Adrenal gland (tissue), 12 donors: ENCODE results near the gene NDUFAF2. TPM values are rescaled to one million over a fixed set of nuclear protein-coding genes. Genes with fewer than 3 reads are reported as not detected.

Source experiments
- DNase-seq, 7 donors: peaks; one replicate each; pipeline ENCODE4 v3.0.0-alpha.2; 2019 to 2020
- H3K27ac ChIP-seq, 5 donors: fragments of 200-600 bp; sonication (generic) in 4 of 5; 1 replicate in 3 of 5; 2 replicates in 2 of 5; pipeline versions ENCODE4 v1.5.1 to v1.8.0; 2016 to 2020; ENCODE audit warnings: mild to moderate bottlenecking in 1 of 5
- H3K27me3 ChIP-seq: fragments of 200-600 bp; 2 replicates; pipeline ENCODE4 v1.8.0; 2021
- H3K36me3 ChIP-seq, 2 donors: fragments of 200-600 bp; replicated peaks in 1 of 2; 1 replicate in 1 of 2; 2 replicates in 1 of 2; pipeline versions ENCODE4 v1.5.1 to v1.8.0; 2018 to 2022
- H3K4me1 ChIP-seq, 2 donors: fragments of 200-600 bp; replicated peaks in 1 of 2; 1 replicate in 1 of 2; 2 replicates in 1 of 2; pipeline versions ENCODE4 v1.5.1 to v1.8.0; 2018 to 2021
- H3K4me3 ChIP-seq, 4 donors: fragments of 200-600 bp; sonication (generic) in 3 of 4; one replicate each; pipeline ENCODE4 v1.5.1; 2016 to 2018
- H3K9me3 ChIP-seq, 3 donors: fragments of 200-600 bp; sonication (generic) in 1 of 3; replicated peaks in 1 of 3; 1 replicate in 2 of 3; 2 replicates in 1 of 3; pipeline versions ENCODE4 v1.5.1 to v1.8.0; 2016 to 2021
- POLR2A ChIP-seq, 2 donors: fragments of 450-650 bp; IDR thresholded peaks; one replicate each; pipeline ENCODE4 v1.6.1; 2017; ENCODE audit warnings: antibody characterized with exemption in 2 of 2, mild to moderate bottlenecking in 2 of 2, moderate library complexity in 1 of 2
- WGBS, 4 donors: extraction: QIAGEN DNeasy Blood & Tissue Kit in 2 of 4; methylation state at CpG; one replicate each; pipeline versions ENCODE4 v1.1.5 to v1.1.7; 2013 to 2017; 5-methylcytosine and 5-hydroxymethylcytosine counted together
- intact Hi-C, 2 donors: fragments of 100-400 bp; cut with DNase I; formaldehyde crosslinking; loops; one replicate each; pipeline versions ENCODE4 v1.14.1 to v1.15.0; 2022 to 2023
- polyA plus RNA-seq, 3 donors: library from polyadenylated mRNA; stranded (reverse); fragments of 200-250 nt in 2 of 3; fragments of 350-450 nt in 1 of 3; fragmentation: Illumina TruSeq in 1 of 3; extraction: RNeasy Lipid Tissue Mini Kit (QIAGEN cat#74804) in 1 of 3; gene quantifications; one replicate each; pipeline ENCODE4 v1.2.3, GENCODE V29; 2013 to 2014
- total RNA-seq, 9 donors: library from RNA; depleted of rRNA in 4 of 9; stranded (reverse); fragments of >200 nt in 4 of 9; fragments of 120-200 nt in 1 of 9; fragmentation: NEBNext Ultra II Directional in 1 of 9; extraction: Animal tissue kit (Norgen Biotek cat#: 25700) in 1 of 9; gene quantifications; one replicate each; pipeline versions ENCODE4 v1.1.0 to v1.2.4, GENCODE V29; 2013 to 2023
- TF ChIP-seq, protein P1 (sequence below), 6 experiments: fragments of 450-650 bp in 4 of 6; fragments of 200-600 bp in 2 of 6; sonication (generic) in 1 of 6; IDR thresholded peaks; 1 replicate in 5 of 6; 2 replicates in 1 of 6; pipeline versions ENCODE4 v1.5.1 to v1.8.0; 2016 to 2021; ENCODE audit warnings: antibody characterized with exemption in 6 of 6, mild to moderate bottlenecking in 2 of 6, moderate library complexity in 1 of 6
- donor health status: healthy with polysubstance abuse.
- donor health status: Bipolar disorder and iron deficiency.
- donor health status: DM: yes; HTN: yes; CAD: no.
- donor health status: DM: no; HTN: no; CAD: no.
- donor health status: DM: no; HTN: no; CAD: no.
- donor health status: DM: yes; HTN: yes; CAD: no.

The NDUFAF2 gene
- total and polyA plus RNA-seq, 12 donors: 12.0 to 127 (median 31.2) TPM

DNA sequence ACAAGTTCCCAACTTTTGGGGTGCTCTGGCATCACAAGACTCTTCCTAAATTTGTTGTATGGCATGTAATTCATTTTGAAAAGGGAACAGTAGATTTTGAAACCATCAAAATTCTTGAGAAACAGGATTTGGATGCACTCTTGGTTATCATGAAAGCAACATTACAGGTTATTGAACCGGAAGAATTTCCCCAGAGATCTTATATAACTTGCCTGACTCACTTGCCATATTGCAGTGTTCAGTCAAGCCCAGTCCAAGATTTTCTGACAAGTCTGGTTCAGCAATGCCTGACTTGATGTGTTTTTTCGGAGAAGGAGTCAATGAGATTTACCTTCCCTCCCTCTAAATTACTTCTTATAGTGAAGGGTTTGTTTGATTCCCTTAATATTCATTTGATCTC lies 185.3 kb downstream of the NDUFAF2 start:
- WGBS, 4 donors: 76 to 85% (median 79%) methylated on average over 2 of the region's 2 CpGs
- no peak for DNase-seq
- H3K4me3 ChIP-seq: no peak overlapping the region
- TF ChIP-seq, protein P1, sequence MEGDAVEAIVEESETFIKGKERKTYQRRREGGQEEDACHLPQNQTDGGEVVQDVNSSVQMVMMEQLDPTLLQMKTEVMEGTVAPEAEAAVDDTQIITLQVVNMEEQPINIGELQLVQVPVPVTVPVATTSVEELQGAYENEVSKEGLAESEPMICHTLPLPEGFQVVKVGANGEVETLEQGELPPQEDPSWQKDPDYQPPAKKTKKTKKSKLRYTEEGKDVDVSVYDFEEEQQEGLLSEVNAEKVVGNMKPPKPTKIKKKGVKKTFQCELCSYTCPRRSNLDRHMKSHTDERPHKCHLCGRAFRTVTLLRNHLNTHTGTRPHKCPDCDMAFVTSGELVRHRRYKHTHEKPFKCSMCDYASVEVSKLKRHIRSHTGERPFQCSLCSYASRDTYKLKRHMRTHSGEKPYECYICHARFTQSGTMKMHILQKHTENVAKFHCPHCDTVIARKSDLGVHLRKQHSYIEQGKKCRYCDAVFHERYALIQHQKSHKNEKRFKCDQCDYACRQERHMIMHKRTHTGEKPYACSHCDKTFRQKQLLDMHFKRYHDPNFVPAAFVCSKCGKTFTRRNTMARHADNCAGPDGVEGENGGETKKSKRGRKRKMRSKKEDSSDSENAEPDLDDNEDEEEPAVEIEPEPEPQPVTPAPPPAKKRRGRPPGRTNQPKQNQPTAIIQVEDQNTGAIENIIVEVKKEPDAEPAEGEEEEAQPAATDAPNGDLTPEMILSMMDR (IDR thresholded peaks at IDR 0.05): no peak
- no peak for TF ChIP-seq POLR2A (IDR thresholded peaks at IDR 0.05)
- H3K9me3 ChIP-seq: no peaks in the 10 kb centered on the region
- no peaks in the 10 kb centered on the region for H3K27me3 ChIP-seq
- intact Hi-C loops: no loop called here
- no peaks in the 10 kb centered on the region for H3K4me1 ChIP-seq
- H3K27ac ChIP-seq: no peak overlapping the region
- no peaks in the 10 kb centered on the region for H3K36me3 ChIP-seq

DNA sequence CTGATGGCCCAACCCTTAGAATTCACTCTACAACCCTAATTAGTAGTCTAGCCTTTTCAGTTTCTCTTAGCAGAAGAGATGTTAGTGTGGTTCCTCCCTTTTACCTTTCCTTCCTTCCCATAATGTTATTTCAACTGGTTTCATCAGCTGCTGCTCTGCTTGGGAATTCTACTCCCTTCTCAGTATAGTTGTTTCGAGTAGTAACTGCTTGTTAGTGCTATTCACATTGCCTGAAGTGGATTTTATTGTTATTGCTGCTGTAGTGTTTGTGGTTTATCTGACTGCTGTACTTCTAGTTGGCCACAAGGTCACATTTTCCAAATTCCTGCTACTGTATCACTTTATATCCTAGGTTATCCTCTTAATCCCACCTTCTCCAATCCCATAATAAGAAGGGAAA lies 187.6 kb downstream of the NDUFAF2 start:
- no peak for TF ChIP-seq POLR2A (IDR thresholded peaks at IDR 0.05)
- TF ChIP-seq, protein P1 (IDR thresholded peaks at IDR 0.05): no peak
- Histone ChIP-seq H3K9me3 (no peaks in the 10 kb centered on the region), H3K27ac (no peak overlapping the region), H3K27me3 (no peaks in the 10 kb centered on the region), H3K4me3 (no peak overlapping the region), H3K36me3 (no peaks in the 10 kb centered on the region), H3K4me1 (no peaks in the 10 kb centered on the region)
- WGBS, 4 donors: 82 to 90% (median 90%) methylated on average over 1 of the region's 1 CpG
- no peak for DNase-seq
- intact Hi-C loops: no loop called here

DNA sequence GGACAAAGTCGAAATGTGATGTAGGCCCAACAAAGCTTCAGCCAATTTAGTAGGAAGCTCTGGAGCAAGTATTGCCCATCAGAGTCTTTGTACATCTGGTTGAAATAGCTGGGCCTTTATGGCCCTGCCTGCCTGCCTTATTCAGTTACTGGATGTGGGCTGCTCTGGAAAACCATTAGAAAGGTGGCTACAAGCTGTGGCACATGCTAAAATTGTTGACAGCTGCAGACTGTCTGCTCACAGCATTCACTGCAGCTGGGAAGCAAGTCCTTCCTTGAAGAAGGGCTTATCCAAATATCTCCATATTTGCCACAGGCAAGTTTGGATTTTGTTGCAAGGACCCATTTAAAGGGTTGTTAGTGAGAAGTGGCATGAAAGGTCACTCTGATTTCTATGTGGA lies 192.8 kb downstream of the NDUFAF2 start:
- intact Hi-C loops: no loop called here
- WGBS, 4 donors: 89 to 100% (median 93%) methylated on average over 1 of the region's 1 CpG
- Histone ChIP-seq H3K27me3 (no peaks in the 10 kb centered on the region), H3K27ac (no peak overlapping the region), H3K4me1 (no peaks in the 10 kb centered on the region), H3K4me3 (no peak overlapping the region), H3K36me3 (no peaks in the 10 kb centered on the region), H3K9me3 (no peaks in the 10 kb centered on the region)
- no peak for TF ChIP-seq POLR2A (IDR thresholded peaks at IDR 0.05)
- TF ChIP-seq, protein P1 (IDR thresholded peaks at IDR 0.05): no peak
- no peak for DNase-seq

DNA sequence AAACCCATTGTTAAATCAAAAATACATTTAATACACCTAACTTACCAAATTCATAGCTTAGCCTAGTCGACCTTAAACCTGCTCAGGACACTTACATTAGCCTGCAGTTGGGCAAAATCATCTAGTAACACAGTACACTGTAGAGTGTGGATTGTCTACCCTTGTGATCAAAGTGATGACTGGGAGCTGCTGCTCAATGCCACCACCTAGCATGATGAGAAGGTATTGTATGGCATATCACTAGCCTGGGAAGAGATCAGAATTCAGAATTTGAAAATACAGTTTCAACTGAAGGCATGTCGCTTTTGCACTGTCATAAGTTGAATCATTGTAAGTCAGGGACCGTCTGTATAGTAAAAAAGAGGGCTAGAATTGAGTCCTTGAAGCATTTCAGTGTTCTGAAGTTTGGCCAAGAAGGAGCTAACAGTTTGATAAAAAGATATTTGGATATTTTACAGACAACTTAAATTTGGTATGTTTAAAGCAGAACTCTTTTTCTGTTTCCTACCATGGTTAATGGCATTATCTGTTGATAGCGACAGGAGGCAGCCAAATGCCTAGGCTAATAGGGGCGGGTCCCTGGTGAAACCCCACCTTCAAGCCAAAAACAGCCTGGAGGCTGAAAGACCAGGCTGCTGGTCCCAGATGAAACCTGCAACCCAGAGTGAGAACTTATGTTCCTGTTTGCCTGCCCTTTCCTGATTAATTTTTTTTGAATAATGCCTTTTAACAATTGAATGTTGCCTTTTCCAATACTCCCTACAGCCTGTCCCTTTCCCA lies 194.3 kb downstream of the NDUFAF2 start:
- Histone ChIP-seq H3K27me3 (no peaks in the 10 kb centered on the region), H3K36me3 (no peaks in the 10 kb centered on the region), H3K4me1 (no peaks in the 10 kb centered on the region), H3K4me3 (no peak overlapping the region), H3K27ac (no peak overlapping the region), H3K9me3 (no peaks in the 10 kb centered on the region)
- 69 to 80% (median 73%) methylated on average over 5 of the region's 5 CpGs for WGBS, 4 donors
- TF ChIP-seq POLR2A (IDR thresholded peaks at IDR 0.05): no peak
- TF ChIP-seq, protein P1 (IDR thresholded peaks at IDR 0.05): peak in 3 of 6 experiments; percentile 10 to 24 (median 18)
- intact Hi-C loops: no loop called here
- DNase-seq: peak in 1 of 7 donors; percentile 7
